GM12892 (cell line): ENCODE measurements around the gene TAS2R60.

Experiments used
- POLR2A ChIP-seq: IDR thresholded peaks from 2 replicates; pipeline ENCODE4 v1.6.1; 2011; ENCODE audit warnings: low read depth, low read length, control low read depth
- TAF1 ChIP-seq: IDR thresholded peaks from 2 replicates; pipeline ENCODE4 v1.6.1; 2011; ENCODE audit warnings: low read depth, mild to moderate bottlenecking, control low read depth, low read length, borderline replicate concordance

- TF ChIP-seq POLR2A (no peak), TAF1 (no peak)
These were observed 8.5 kb downstream of the TAS2R60 start for GRCh38 chr7:143451746-143452145.
